Upper lobe of left lung (tissue), 4 donors: ENCODE results near the gene EGFR.

Source experiments
- POLR2A ChIP-seq, 4 donors: fragments of 450-650 bp; IDR thresholded peaks; one replicate each; pipeline ENCODE4 v1.5.1; 2016 to 2017; ENCODE audit warnings: antibody characterized with exemption in 4 of 4, mild to moderate bottlenecking in 2 of 4
- TF ChIP-seq, protein P1 (sequence below), 6 experiments: fragments of 450-650 bp in 4 of 6; fragments of 200-600 bp in 2 of 6; sonication (generic) in 2 of 6; IDR thresholded peaks; one replicate each; pipeline ENCODE4 v1.5.1; 2016 to 2019; ENCODE audit warnings: antibody characterized with exemption in 6 of 6

DNA sequence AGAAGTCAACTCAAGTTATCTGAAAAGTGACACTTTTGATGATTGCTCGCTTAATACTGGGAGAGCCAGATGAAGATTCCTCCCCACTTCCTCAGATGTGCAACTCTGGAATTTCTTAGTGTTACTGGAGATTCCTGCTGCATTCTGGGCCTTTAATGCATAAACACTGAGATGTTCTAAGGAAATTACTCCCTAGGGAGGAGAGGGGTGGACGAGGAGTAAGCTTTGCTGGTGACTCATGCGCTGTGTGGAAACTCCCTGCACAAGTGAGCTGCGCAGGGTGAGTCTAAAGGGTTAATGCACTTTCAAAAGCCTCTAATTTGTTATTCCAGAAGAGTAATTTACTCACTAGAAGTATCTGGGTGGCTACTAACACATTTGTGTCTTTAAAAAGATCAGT, 46.3 kb downstream of the EGFR start:
- TF ChIP-seq, protein P1, sequence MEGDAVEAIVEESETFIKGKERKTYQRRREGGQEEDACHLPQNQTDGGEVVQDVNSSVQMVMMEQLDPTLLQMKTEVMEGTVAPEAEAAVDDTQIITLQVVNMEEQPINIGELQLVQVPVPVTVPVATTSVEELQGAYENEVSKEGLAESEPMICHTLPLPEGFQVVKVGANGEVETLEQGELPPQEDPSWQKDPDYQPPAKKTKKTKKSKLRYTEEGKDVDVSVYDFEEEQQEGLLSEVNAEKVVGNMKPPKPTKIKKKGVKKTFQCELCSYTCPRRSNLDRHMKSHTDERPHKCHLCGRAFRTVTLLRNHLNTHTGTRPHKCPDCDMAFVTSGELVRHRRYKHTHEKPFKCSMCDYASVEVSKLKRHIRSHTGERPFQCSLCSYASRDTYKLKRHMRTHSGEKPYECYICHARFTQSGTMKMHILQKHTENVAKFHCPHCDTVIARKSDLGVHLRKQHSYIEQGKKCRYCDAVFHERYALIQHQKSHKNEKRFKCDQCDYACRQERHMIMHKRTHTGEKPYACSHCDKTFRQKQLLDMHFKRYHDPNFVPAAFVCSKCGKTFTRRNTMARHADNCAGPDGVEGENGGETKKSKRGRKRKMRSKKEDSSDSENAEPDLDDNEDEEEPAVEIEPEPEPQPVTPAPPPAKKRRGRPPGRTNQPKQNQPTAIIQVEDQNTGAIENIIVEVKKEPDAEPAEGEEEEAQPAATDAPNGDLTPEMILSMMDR (IDR thresholded peaks at IDR 0.05), result no peak
- TF ChIP-seq POLR2A (IDR thresholded peaks at IDR 0.05), result no peak
